Epithelial cell of umbilical artery (primary cell): ENCODE data around the gene CLCNKA. TPM values are rescaled to one million over a fixed set of nuclear protein-coding genes. Genes with fewer than 3 reads are reported as not detected.

ENCODE experiments used
- total RNA-seq: library from RNA; depleted of rRNA; stranded (reverse); fragments of >200 nt; gene quantifications from 2 replicates; pipeline ENCODE4 v1.2.3, GENCODE V29; 2014

CLCNKA gene
- not detected in 2 replicates for total RNA-seq

DNA sequence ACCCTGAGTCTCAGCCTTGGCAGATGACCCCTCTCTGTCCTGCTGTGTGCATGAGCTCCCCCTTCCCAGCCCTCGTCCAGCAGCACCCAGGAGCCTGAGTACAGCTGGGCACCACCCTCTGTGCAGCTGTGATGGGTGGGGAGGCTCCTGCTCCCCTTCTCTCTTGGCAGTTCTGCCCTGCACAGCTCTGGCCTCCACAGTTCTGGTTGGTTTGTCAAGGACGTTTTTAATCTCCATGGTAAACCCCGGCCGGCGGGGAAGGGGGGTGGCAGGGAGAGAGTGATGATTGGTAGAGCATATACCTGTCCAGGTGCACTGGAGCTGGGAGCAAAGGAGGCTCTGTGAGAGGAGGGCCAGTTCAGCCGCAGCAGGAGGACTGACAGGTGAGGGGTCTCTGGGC is at the start of gene CLCNKA:
Gene CLCNKA (plus strand): TSS at position 356 of the 400 bp plus-strand sequence. CDS start 584 bp downstream, outside the sequence.

DNA sequence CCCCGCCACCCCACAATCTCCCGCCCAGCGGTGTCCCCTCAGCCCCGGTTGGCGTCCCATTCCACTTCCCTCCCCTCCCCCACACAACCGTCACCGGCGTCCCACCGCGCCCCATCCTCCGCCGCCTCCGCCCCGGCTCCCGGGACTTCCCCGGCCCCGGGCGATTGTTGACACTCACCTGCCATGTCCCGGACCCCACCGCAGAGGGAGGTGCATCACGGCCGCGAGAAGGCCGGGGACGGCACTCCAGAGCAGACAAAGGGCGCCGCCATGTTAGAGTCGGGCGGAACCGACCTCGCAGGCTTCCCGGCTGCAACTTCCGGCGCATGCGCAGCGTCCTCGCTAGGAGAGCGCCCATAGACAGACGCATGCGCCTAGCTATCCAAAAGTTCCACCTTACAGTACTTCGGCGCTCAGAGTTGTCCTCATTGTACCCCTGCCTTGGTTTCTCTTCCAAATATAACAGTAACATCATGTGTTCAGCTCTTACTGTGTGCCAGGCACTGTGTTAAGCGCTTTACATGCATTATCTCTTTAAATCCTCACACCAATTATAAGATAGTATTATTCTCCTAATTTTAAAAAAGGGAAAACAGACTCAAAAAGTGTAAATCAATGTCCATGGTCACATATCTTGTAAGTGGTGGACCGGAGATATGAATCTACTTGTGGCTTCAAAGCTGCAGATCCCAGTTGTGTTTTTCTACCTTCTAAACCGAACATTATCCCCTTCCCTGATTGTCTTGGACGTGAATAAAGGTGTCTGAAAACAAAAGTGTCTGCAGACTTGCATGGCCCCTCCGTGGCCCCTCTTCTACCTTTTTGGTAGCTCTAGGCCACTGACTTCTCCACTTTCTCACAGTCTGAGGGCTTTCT is 45.8 kb upstream of the CLCNKA start, which contains the start of gene ZBTB17:
Gene ZBTB17 (minus strand): TSS at position 297 of the 876 bp plus-strand sequence. CDS start 27,606 bp downstream, outside the sequence.

DNA sequence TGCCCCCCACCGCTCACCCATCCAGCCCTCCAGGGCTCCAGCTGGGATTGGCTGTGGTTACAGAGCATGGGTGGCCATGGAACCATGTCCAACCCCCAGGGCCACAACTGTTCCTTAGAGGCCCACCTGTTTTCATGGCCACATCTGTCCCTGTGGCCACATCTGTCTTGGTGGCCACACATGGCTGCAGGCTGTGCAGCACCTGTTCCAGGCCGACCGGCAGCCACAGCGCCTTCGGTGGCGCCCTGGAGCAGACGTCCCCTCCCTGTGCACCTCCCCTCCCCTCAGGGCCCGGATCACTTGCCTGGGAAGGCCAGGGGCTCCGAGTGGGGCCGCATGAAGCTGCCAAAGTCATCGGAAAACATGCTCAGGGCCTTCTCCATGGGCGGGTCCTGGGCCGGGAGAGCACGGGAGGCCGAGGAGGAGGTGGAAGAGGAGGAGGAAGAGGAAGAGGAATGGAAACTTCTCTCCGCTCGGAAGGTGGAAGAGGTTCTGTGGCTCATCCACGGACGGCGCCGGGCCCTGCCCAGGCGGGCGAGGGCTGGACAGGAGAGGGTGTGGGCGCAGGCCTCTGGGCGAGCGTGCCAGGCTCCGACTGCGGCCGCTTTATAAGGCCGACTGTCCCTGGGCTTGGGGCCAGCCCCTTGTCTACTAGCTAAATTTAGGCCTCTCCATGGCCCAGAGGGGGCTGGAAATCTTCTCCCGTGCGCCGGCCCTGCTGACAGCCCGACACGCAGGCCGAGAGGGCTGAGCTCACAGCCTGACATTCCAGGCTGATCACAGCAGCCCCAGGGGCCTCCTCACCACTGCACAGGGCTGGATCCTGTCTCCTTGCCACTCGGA is 4.2 kb upstream of the CLCNKA start, which contains the start of gene HSPB7:
Gene HSPB7 (minus strand): TSS at position 583 of the 843 bp plus-strand sequence. CDS start 80 bp downstream, at position 503.

DNA sequence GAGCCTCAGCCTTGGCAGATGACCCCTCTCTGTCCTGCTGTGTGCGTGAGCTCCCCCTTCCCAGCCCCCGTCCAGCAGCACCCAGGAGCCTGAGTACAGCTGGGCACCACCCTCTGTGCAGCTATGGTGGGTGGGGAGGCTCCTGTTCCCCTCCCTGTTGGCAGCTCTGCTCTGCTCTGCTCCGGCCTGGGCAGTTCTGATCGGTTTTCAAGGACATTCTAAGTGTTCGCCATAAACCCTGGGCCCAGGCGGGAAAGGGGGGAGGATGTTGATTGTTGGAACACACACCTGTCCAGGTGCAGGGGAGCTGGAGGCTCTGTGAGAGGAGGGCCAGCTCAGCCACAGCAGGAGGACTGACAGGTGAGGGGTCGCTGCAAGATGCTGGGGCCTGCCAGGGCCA is 21.7 kb downstream of the CLCNKA start, which contains the start of gene CLCNKB:
Gene CLCNKB (plus strand): TSS at position 262 of the 400 bp plus-strand sequence. CDS start 711 bp downstream, outside the sequence.

DNA sequence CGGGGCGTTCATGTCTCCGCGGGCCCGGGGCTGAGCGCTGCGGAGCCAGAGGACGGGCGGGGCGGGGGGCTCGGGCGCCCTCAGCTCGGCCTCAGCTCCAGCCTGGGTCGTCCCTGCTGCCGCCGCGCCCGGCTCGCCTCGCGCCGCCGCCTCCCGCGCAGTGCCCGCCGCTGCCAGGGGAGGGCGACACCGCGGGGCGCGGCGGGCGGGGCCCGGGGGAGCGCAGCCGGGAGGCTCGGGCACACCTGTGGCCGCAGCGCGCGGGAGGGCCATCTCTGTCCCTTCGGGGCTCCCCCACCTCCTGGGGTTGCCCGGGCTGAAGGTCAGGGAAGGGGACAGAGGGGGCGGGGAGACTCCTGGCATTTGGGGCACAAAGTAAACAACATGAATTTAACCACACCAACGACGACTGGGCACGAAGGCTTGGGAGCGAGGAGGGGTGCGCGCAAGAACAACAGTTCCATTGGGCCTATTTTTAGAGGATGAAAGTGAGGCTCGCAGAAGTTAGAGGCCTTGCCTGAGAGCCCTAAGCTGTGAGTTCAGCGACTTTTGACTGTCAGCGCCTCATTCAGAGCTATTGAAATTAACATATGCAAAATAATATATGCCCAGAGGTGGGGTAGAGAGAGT is 51.8 kb downstream of the CLCNKA start, which contains the start of gene FAM131C:
Gene FAM131C (minus strand): TSS at position 162 of the 630 bp plus-strand sequence. CDS start 209 bp downstream, outside the sequence.

Other genes starting within 250 kb of the CLCNKA start
- 0.76 and 2.9 TPM in 2 replicates for gene UQCRHL, start 214.4 kb upstream of the CLCNKA start, total RNA-seq
- 15.9 and 31.2 TPM in 2 replicates for gene SPEN, start 174.3 kb upstream of the CLCNKA start, total RNA-seq
- 35.4 and 44.2 TPM in 2 replicates for gene ZBTB17, start 45.9 kb upstream of the CLCNKA start, total RNA-seq
- not detected in 2 replicates for gene SRARP, start 17.8 kb upstream of the CLCNKA start, total RNA-seq
- gene HSPB7, start 4.0 kb upstream of the CLCNKA start, total RNA-seq: not detected in 2 replicates
- not detected in 2 replicates for gene CLCNKB, start 21.7 kb downstream of the CLCNKA start, total RNA-seq
- gene FAM131C, start 51.6 kb downstream of the CLCNKA start, total RNA-seq: not detected in 2 replicates
- 90.3 and 108 TPM in 2 replicates for gene EPHA2, start 134.0 kb downstream of the CLCNKA start, total RNA-seq
- gene ARHGEF19, start 190.6 kb downstream of the CLCNKA start, total RNA-seq: 2.9 and 3.6 TPM in 2 replicates
- 5.5 and 5.6 TPM in 2 replicates for gene CPLANE2, start 215.1 kb downstream of the CLCNKA start, total RNA-seq